Activated CD8-positive, alpha-beta memory T cell treated with anti-CD3 and anti-CD28 coated beads, Interleukin-2, amount 10 ng/mL, durations not matched to agents 7 days and 5 days (primary cell): ENCODE measurements around the gene KCNH2. TPM values are rescaled to one million over a fixed set of nuclear protein-coding genes. Genes with fewer than 3 reads are reported as not detected.

Experiments used
- ATAC-seq: fragments of 150-1000 bp; cut with Tn5 transposase; one replicate; pipeline ENCODE4 v1.10.0; 2021; ENCODE audit warnings: moderate library complexity
- CTCF ChIA-PET: fragments of 350-600 bp; sonication (Branson Sonifier 250); formaldehyde crosslinking; loops from one replicate; lab custom pipeline; 2021; ENCODE audit warnings: antibody characterized with exemption; lab: Charles Lee
- DNase-seq: peaks from one replicate; pipeline ENCODE4 v3.0.0-alpha.2; 2020
- H3K27ac Mint-ChIP-seq: one replicate; pipeline ENCODE4 v1.8.0; 2021; ENCODE audit warnings: mild to moderate bottlenecking, mixed read lengths
- H3K27me3 Mint-ChIP-seq: one replicate; pipeline ENCODE4 v1.8.0; 2021; ENCODE audit warnings: mixed read lengths
- H3K36me3 Mint-ChIP-seq: one replicate; pipeline ENCODE4 v1.8.0; 2021; ENCODE audit warnings: mild to moderate bottlenecking, mixed read lengths
- H3K4me1 Mint-ChIP-seq: one replicate; pipeline ENCODE4 v1.8.0; 2021; ENCODE audit warnings: mixed read lengths
- H3K4me3 Mint-ChIP-seq: one replicate; pipeline ENCODE4 v1.8.0; 2021; ENCODE audit warnings: mild to moderate bottlenecking, moderate library complexity, mixed read lengths
- H3K9me3 Mint-ChIP-seq: one replicate; pipeline ENCODE4 v1.8.0; 2022; ENCODE audit warnings: low read depth, mixed read lengths
- total RNA-seq, 2 experiments: library from RNA; stranded (reverse); gene quantifications; one replicate each; pipeline ENCODE4 v1.2.3, GENCODE V29; 2021

The KCNH2 gene
- total RNA-seq, 2 experiments from 2014 or later, result 0.07 TPM; not detected in 1

DNA sequence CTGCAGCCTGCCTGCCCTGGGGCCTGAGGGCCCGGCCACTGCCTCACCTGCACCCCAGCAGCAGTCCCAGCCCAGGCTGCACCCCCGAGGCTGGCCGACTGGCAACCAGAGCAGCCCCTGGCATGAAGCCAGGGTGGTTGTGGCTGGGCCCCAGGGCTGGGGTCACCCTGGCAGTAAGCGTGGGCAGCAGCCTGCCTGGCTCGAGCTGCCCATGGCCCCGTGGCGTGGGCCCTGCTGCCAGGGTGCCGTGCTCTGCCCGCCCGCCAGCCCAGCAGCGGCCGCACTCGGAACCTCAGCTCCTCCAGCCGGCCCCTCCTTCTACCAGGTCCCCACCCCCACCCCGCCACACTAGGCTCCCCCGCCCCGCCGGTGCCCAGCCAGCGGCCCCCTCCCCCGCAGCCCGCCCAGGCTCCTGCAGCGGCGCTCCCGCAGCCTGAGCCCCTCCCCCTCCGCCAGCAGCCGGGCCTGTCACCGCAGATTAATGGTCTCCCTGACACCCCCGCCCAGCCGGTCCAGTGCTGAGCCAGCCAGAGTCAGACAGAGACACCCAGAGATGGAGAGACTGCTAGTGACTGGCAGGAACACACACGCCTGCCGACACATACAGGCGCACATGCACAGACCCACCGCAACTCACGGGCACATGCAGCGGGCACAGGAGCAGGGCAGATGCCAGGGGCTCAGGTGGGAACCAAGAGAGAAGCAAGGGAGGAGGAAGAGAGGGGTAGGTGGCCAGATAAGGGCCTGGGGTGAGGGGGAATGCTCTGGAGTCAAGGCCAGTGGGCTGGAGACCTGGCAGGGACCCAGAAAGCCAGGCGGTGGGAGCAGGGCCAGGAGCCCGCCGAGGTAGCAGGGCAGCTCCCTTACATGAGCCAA lies 22.4 kb downstream of the KCNH2 start:
- Mint-ChIP-seq H3K36me3 (no peaks in the 10 kb centered on the region), H3K9me3 (no peaks in the 10 kb centered on the region), H3K27ac (no peak overlapping the region), H3K4me1 (peaks cover 1% of the 10 kb centered on the region), H3K27me3 (peaks cover 34% of the 10 kb centered on the region), H3K4me3 (no peak overlapping the region)
- CTCF ChIA-PET, result no interaction called here
- no peak for DNase-seq
- no peak for ATAC-seq

DNA sequence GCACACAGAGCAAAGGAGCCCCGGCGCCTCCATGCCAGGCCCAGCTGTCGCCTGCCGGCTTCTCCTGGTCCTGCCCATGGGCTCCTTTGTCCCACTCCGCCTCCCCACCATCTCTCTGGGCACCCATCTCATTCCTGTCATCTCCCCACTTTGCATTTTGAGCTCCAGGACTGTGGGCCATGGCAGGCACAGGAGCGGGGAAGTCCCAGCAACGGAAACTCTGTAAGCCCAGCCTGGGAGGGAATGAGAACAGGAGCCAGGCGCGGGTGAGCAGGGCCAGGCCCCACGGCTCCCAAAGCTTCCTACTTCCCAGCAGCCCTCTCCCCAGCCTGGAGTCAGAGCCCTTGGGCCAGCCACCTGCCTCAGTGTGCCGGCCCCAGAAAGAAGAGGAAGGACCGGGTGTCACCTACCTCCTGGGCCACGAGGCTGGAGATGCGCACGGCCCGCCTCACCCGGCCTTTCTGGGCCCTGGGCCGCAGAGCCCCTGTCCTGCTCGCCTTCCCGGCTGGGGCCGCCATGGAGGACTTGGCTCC lies 23.1 kb downstream of the KCNH2 start:
- Mint-ChIP-seq H3K4me1 (peaks cover 1% of the 10 kb centered on the region), H3K9me3 (no peaks in the 10 kb centered on the region), H3K27me3 (peaks cover 34% of the 10 kb centered on the region), H3K27ac (no peak overlapping the region), H3K36me3 (no peaks in the 10 kb centered on the region), H3K4me3 (no peak overlapping the region)
- DNase-seq (no peak), ATAC-seq (no peak)
- CTCF ChIA-PET, result interaction anchor here (1.5 kb wide), 1 partner anchor 57 kb away, joined by 5 read pairs; no protein-coding TSS in a partner anchor

GRCh38 chr7:150954201-150954985 lies 23.7 kb downstream of the KCNH2 start:
- no peaks in the 10 kb centered on the region for H3K36me3 Mint-ChIP-seq
- H3K27me3 Mint-ChIP-seq, result peaks cover 29% of the 10 kb centered on the region
- no peak for DNase-seq
- H3K4me3 Mint-ChIP-seq, result no peak overlapping the region
- CTCF ChIA-PET, result interaction anchor here (0.8 to 2.6 kb wide), 5 partner anchors 8 to 65 kb away, joined by 3 to 8 read pairs (median 5); no protein-coding TSS in a partner anchor
- peaks cover 1% of the 10 kb centered on the region for H3K4me1 Mint-ChIP-seq
- no peak for ATAC-seq
- no peak overlapping the region for H3K27ac Mint-ChIP-seq
- H3K9me3 Mint-ChIP-seq, result no peaks in the 10 kb centered on the region

DNA sequence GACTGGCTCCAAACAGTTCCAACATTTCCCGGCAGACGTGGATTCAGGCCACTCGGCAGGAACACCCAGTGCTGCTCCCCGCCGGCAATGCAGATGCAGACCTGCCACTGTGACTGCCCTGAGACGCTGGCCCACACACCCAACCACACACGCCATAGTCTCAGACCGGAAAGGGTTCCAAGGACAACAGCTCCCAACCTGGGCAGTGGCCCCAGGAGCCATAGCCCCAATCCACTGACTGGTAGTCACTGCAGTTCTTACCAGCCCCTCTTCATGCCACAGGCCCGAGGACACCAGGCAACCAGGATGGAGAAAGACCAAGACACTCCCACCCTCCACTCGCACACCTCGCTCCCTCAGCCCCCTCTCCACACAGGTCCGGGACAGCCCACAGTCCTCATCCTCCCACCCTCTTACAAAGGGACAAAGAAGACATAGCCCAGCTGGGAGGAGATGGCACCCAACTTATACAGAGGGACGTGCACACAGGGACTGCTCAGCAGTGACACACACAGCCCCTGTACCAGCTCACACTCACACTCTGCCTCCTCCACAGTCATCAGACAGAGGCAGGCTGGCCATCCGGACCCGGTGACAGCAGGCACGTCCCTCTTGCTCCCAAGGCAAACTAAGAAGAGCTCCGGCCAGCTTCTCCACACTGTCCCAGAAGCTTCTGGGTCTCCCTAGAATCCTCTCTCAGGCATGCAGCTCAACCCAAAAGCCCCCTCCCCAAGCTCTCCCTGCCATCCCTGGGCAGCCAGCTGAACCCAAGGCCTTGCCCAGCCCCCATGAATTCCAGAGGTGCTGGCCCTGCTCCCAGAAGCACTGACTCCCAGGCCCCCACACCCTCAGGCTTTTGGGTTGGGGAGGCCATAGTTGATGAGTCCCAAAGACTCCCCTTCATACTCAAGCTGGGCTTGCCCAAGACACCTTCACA lies 24.8 kb downstream of the KCNH2 start:
- DNase-seq (no peak), ATAC-seq (no peak)
- H3K4me3 Mint-ChIP-seq, result no peak overlapping the region
- no peak overlapping the region for H3K27ac Mint-ChIP-seq
- CTCF ChIA-PET, result interaction anchor here (0.8 to 2.6 kb wide), 5 partner anchors 9 to 66 kb away, joined by 3 to 8 read pairs (median 5); no protein-coding TSS in a partner anchor
- no peaks in the 10 kb centered on the region for H3K36me3 Mint-ChIP-seq
- no peaks in the 10 kb centered on the region for H3K9me3 Mint-ChIP-seq
- no peaks in the 10 kb centered on the region for H3K4me1 Mint-ChIP-seq
- H3K27me3 Mint-ChIP-seq, result peaks cover 23% of the 10 kb centered on the region

- CTCF ChIA-PET, result interaction anchor here (2.6 kb wide), 1 partner anchor 10 kb away, joined by 8 read pairs; no protein-coding TSS in a partner anchor
- Mint-ChIP-seq H3K27me3 (peaks cover 24% of the 10 kb centered on the region), H3K4me3 (no peak overlapping the region), H3K36me3 (no peaks in the 10 kb centered on the region), H3K27ac (no peak overlapping the region), H3K9me3 (no peaks in the 10 kb centered on the region), H3K4me1 (no peaks in the 10 kb centered on the region)
- DNase-seq, result no peak
- ATAC-seq, result no peak
Measured at GRCh38 chr7:150952331-150953050, 25.6 kb downstream of the KCNH2 start.

GRCh38 chr7:150951521-150951920 lies 26.6 kb downstream of the KCNH2 start:
- CTCF ChIA-PET, result interaction anchor here (2.6 kb wide), 1 partner anchor 11 kb away, joined by 8 read pairs; no protein-coding TSS in a partner anchor
- no peak overlapping the region for H3K27ac Mint-ChIP-seq
- H3K9me3 Mint-ChIP-seq, result no peaks in the 10 kb centered on the region
- H3K27me3 Mint-ChIP-seq, result peaks cover 17% of the 10 kb centered on the region
- no peak overlapping the region for H3K4me3 Mint-ChIP-seq
- DNase-seq (no peak), ATAC-seq (no peak)
- H3K4me1 Mint-ChIP-seq, result no peaks in the 10 kb centered on the region
- no peaks in the 10 kb centered on the region for H3K36me3 Mint-ChIP-seq

DNA sequence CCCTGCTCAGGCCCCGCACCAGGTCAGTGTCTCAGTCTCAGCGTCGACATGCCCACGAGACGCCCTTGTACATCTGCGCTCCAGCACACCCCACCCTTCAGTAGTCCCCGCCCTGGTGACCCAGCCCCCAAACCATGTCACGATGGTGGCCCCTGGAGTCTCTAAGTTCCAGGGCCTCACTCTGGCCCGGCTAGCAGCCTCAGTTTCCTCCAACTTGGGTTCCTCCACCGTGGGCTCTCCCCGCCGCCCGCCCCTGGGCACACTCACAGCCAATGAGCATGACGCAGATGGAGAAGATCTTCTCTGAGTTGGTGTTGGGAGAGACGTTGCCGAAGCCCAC lies 27.0 kb downstream of the KCNH2 start:
- H3K4me1 Mint-ChIP-seq, result no peaks in the 10 kb centered on the region
- peaks cover 18% of the 10 kb centered on the region for H3K27me3 Mint-ChIP-seq
- no peak for DNase-seq
- CTCF ChIA-PET, result no interaction called here
- no peaks in the 10 kb centered on the region for H3K9me3 Mint-ChIP-seq
- no peaks in the 10 kb centered on the region for H3K36me3 Mint-ChIP-seq
- no peak overlapping the region for H3K27ac Mint-ChIP-seq
- H3K4me3 Mint-ChIP-seq, result no peak overlapping the region
- no peak for ATAC-seq

DNA sequence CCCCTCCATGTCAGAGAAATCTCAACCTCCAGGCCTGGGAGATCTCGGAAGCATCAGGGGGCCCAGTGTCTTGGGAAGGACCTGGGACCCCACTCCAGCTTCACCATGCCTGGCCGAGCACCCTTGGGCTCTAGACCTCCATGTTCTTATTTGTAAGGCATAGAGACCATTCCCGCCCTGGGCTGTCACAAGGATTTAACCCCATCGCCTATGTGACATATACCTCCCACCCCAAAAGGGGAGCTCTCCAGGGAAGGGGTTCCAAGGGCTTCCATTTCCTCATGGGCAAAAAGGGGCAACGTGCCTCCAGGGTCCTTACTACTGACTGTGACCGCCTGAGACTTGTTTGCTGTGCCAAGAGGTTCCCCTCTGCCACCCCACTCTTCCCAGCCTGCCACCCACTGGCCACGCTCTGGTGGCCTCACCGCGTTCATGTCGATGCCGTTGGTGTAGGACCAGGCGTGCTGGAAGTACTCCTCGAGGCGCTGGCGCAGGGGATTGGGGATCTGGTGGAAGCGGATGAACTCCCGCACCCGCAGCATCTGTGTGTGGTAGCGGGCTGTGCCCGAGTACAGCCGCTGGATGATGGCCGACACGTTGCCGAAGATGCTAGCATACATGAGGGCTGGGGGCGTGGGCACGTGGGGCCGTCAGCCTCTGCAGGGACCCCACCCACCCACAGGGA lies 27.5 kb downstream of the KCNH2 start:
- Mint-ChIP-seq H3K27me3 (peaks cover 20% of the 10 kb centered on the region), H3K36me3 (no peaks in the 10 kb centered on the region), H3K9me3 (no peaks in the 10 kb centered on the region), H3K4me1 (no peaks in the 10 kb centered on the region), H3K27ac (no peak overlapping the region), H3K4me3 (no peak overlapping the region)
- no peak for ATAC-seq
- CTCF ChIA-PET, result interaction anchor here (1.0 kb wide), 1 partner anchor 57 kb away, joined by 4 read pairs; no protein-coding TSS in a partner anchor
- DNase-seq, result no peak

DNA sequence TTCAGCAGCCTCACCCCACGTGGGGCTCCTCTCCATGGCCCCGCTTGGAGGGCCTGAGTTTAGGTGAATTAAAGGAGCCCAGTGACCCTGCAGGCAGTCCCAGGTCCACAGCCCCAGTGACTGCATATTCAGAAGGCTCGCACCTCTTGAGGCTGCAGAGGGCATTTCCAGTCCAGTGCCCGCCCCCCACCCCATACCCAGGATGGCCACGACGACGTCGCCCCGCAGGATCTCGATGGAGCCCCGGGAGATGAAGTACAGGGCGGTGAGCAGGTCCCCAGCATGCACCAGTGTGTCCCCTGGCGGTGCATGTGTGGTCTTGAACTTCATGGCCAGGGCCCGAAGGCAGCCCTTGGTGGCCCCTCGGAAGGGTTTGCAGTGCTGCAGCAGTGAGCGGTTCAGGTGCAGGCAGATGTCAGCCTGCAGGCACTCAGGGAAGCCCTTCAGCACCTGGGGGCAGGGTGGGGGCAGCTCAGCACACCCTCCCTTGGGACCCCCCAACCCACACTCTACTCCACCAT lies 28.1 kb downstream of the KCNH2 start:
- H3K4me1 Mint-ChIP-seq, result no peaks in the 10 kb centered on the region
- H3K4me3 Mint-ChIP-seq, result no peak overlapping the region
- ATAC-seq, result no peak
- no peak for DNase-seq
- no peaks in the 10 kb centered on the region for H3K9me3 Mint-ChIP-seq
- no peaks in the 10 kb centered on the region for H3K36me3 Mint-ChIP-seq
- peaks cover 23% of the 10 kb centered on the region for H3K27me3 Mint-ChIP-seq
- CTCF ChIA-PET, result interaction anchor here (1.0 kb wide), 1 partner anchor 58 kb away, joined by 4 read pairs; no protein-coding TSS in a partner anchor
- no peak overlapping the region for H3K27ac Mint-ChIP-seq

- no peaks in the 10 kb centered on the region for H3K36me3 Mint-ChIP-seq
- peaks cover 21% of the 10 kb centered on the region for H3K27me3 Mint-ChIP-seq
- H3K9me3 Mint-ChIP-seq, result no peaks in the 10 kb centered on the region
- no peak for DNase-seq
- CTCF ChIA-PET, result interaction anchor here (0.6 to 1.5 kb wide), 2 partner anchors 13 to 156 kb away, joined by 3 to 5 read pairs; no protein-coding TSS in a partner anchor
- no peak overlapping the region for H3K4me3 Mint-ChIP-seq
- H3K27ac Mint-ChIP-seq, result no peak overlapping the region
- no peaks in the 10 kb centered on the region for H3K4me1 Mint-ChIP-seq
- ATAC-seq, result no peak
Measured at GRCh38 chr7:150949564-150949963, 28.6 kb downstream of the KCNH2 start.

DNA sequence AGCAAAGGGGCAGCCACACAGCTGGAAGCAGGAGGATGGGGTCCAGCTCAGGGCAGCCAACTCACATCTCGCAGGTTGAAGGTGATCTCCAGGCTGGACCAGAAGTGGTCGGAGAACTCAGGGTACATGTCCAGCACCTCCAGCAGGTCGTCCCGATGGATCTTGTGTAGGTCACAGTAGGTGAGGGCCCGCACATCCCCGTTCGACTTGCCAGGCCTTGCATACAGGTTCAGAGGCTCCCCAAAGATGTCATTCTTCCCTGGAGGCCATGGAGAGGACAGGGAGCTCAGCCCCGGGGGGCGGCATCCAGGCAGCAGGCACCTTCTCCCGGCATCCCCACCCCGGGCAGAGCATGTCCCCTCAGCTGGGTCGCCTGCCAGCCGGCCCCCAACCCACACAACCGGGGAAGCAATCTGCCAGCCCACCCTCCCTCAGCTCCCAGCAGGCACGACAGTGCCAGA lies 29.3 kb downstream of the KCNH2 start:
- H3K9me3 Mint-ChIP-seq, result no peaks in the 10 kb centered on the region
- ATAC-seq (no peak), DNase-seq (no peak)
- peaks cover 21% of the 10 kb centered on the region for H3K27me3 Mint-ChIP-seq
- no peaks in the 10 kb centered on the region for H3K4me1 Mint-ChIP-seq
- no peaks in the 10 kb centered on the region for H3K36me3 Mint-ChIP-seq
- H3K27ac Mint-ChIP-seq, result no peak overlapping the region
- H3K4me3 Mint-ChIP-seq, result no peak overlapping the region
- CTCF ChIA-PET, result interaction anchor here (1.5 kb wide), 1 partner anchor 14 kb away, joined by 5 read pairs; no protein-coding TSS in a partner anchor
